Spinal cord (tissue), 10 donors: ENCODE measurements around the gene NCAPH2. TPM values are rescaled to one million over a fixed set of nuclear protein-coding genes. Genes with fewer than 3 reads are reported as not detected.
A peak's percentile ranks its signal among the peaks of the same experiment; 100 is the strongest.

Experiments used
- DNase-seq, 6 donors: peaks; one replicate each; pipeline versions ENCODE4 v3.0.0 to v3.0.0-alpha.2; 2013 to 2015; ENCODE audit warnings: low spot score in 6 of 6, low read depth in 4 of 6
- H3K27ac ChIP-seq: one replicate; pipeline ENCODE4 v1.5.1; 2013; ENCODE audit warnings: low read depth, low read length, control low read depth
- H3K27me3 ChIP-seq: one replicate; pipeline ENCODE4 v1.6.1; 2013; ENCODE audit warnings: low read length; ENCODE audit not compliant: control insufficient read depth, insufficient read depth
- H3K36me3 ChIP-seq: one replicate; pipeline ENCODE4 v1.6.1; 2013; ENCODE audit warnings: low read length; ENCODE audit not compliant: control insufficient read depth, insufficient read depth
- H3K4me1 ChIP-seq: one replicate; pipeline ENCODE4 v1.6.1; 2013; ENCODE audit warnings: low read length; ENCODE audit not compliant: control insufficient read depth, insufficient read depth
- H3K4me3 ChIP-seq: one replicate; pipeline ENCODE4 v1.5.1; 2013; ENCODE audit warnings: low read depth, low read length, control low read depth
- H3K9me3 ChIP-seq: one replicate; pipeline ENCODE4 v1.6.1; 2013; ENCODE audit warnings: low read length; ENCODE audit not compliant: control insufficient read depth, insufficient read depth
- WGBS: methylation state at CpG from one replicate; pipeline ENCODE4 v1.1.5; 2013; ENCODE audit warnings: missing lambda C conversion rate; ENCODE audit not compliant: insufficient coverage; 5-methylcytosine and 5-hydroxymethylcytosine counted together
- polyA plus RNA-seq, 2 donors: library from polyadenylated mRNA; unstranded; fragments of 120-200 nt; gene quantifications; one replicate each; pipeline ENCODE4 v1.2.1, GENCODE V29; 2013; ENCODE audit not compliant: insufficient read length in 2 of 2
- total RNA-seq, 2 donors: library from RNA; depleted of rRNA in 1 of 2; stranded (reverse); fragments of 120-200 nt in 1 of 2; fragments of >200 nt in 1 of 2; gene quantifications; one replicate each; pipeline versions ENCODE4 v1.2.3 to v1.2.4, GENCODE V29; 2013 to 2014
- donor health status: healthy.

The NCAPH2 gene
- total and polyA plus RNA-seq, 4 donors = 32.8 to 86.9 (median 67.9) TPM

DNA sequence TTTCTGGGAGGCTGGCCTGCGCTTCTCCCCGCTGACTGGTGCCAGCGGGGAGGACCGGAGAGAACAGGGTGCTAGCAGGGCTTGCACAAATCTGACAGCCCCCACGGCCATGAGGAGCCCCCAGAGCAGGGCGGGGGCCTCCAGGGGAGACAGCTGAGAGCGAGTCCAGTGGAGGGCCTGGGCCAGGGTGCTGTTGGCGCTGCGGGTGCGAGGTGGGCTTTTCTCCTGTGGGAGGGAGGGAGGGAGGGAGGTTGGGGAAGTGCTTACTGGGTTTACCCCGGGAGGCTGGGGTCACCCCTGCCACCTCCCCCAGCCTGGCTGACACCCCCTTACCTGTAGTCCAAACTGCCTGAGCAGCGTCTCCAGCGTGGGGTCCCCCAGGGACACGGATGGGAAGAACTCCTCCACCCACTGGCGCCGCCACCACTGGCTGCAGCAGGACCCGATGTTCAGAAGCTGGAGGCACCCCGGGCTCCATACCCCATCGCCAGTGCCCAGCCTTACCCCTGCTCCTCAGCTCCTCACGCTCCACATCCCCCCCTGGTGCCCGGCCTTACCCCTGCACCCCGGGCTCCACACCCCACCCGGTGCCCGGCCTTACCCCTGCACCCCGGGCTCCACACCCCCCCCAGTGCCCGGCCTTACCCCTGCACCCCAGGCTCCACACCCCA, 4.4 kb upstream of the NCAPH2 start:
- DNase-seq = no peak
- 97% methylated on average over 14 of the region's 26 CpGs for WGBS
- H3K27me3 ChIP-seq = no peaks in the 10 kb centered on the region

GRCh38 chr22:50504369-50505211, 3.4 kb upstream of the NCAPH2 start:
- Histone ChIP-seq H3K36me3 (peaks cover 51% of the 10 kb centered on the region), H3K4me1 (peaks cover 26% of the 10 kb centered on the region), H3K9me3 (no peaks in the 10 kb centered on the region), H3K4me3 (no peak overlapping the region), H3K27me3 (no peaks in the 10 kb centered on the region), H3K27ac (no peak overlapping the region)
- no peak for DNase-seq
- 93% methylated on average over 30 of the region's 44 CpGs for WGBS

More for the DNA sequence above, 4.4 kb upstream of the NCAPH2 start:
- Histone ChIP-seq H3K36me3 (peaks cover 51% of the 10 kb centered on the region), H3K9me3 (no peaks in the 10 kb centered on the region), H3K27ac (no peak overlapping the region), H3K4me3 (no peak overlapping the region), H3K4me1 (peaks cover 26% of the 10 kb centered on the region)

GRCh38 chr22:50505276-50505775, 2.7 kb upstream of the NCAPH2 start:
- H3K36me3 ChIP-seq = peaks cover 51% of the 10 kb centered on the region
- no peaks in the 10 kb centered on the region for H3K9me3 ChIP-seq
- no peaks in the 10 kb centered on the region for H3K27me3 ChIP-seq
- 95% methylated on average over 14 of the region's 14 CpGs for WGBS
- no peak for DNase-seq
- no peak overlapping the region for H3K27ac ChIP-seq
- H3K4me3 ChIP-seq = no peak overlapping the region
- peaks cover 26% of the 10 kb centered on the region for H3K4me1 ChIP-seq

DNA sequence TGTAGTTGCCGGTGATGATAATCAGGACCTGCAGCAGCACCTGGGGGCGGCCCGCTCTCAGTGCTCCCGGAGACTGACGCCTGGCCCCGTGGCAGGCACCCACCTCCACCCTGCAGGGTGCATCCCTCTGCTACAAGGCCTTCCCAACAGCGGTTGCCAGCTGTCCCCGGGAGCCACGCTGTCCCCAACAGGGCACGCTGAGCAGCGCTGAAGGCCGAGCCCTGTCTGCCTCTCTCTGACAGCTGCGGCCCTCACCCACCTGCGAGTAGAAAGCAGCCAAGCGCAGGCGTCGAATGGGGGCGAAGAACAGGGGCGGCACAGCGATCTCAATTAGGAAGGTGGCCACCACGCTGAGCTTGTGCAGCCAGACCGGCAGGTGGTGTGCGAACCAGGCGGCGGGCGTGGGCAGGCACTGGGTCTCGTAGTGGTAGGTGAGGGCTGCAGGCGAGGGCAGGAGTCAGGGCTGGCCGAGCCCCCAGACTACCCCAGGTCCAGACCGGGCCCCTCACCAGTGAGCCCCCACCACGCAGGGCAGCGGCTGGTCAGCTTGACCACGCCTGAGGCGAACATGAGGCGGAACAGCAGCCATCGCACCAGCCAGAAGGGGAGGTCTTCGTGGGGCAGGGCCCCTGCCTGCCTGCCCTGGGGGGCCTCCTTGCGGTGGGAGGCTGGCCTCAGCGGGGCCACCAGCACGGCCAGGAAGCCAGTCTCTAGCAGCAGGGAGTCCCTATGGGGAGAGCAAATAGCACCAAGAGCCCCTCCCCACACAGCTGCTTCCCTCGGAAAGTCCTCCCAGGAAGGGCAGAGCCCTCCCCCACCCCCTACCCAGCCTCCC, 2.0 kb upstream of the NCAPH2 start:
- H3K36me3 ChIP-seq = peaks cover 54% of the 10 kb centered on the region
- WGBS = 91% methylated on average over 40 of the region's 41 CpGs
- H3K4me3 ChIP-seq = no peak overlapping the region
- no peak for DNase-seq
- no peak overlapping the region for H3K27ac ChIP-seq
- no peaks in the 10 kb centered on the region for H3K9me3 ChIP-seq
- H3K27me3 ChIP-seq = no peaks in the 10 kb centered on the region
- peaks cover 26% of the 10 kb centered on the region for H3K4me1 ChIP-seq

GRCh38 chr22:50506611-50507420, 1.2 kb upstream of the NCAPH2 start:
- H3K4me1 ChIP-seq = peaks cover 26% of the 10 kb centered on the region
- 35% methylated on average over 20 of the region's 21 CpGs for WGBS
- peak overlapping the region; percentile 76 for H3K27ac ChIP-seq
- peaks cover 59% of the 10 kb centered on the region for H3K36me3 ChIP-seq
- peak overlapping the region; percentile 92 for H3K4me3 ChIP-seq
- DNase-seq = peak in 1 of 6 donors; percentile 30
- H3K9me3 ChIP-seq = no peaks in the 10 kb centered on the region
- H3K27me3 ChIP-seq = no peaks in the 10 kb centered on the region

DNA sequence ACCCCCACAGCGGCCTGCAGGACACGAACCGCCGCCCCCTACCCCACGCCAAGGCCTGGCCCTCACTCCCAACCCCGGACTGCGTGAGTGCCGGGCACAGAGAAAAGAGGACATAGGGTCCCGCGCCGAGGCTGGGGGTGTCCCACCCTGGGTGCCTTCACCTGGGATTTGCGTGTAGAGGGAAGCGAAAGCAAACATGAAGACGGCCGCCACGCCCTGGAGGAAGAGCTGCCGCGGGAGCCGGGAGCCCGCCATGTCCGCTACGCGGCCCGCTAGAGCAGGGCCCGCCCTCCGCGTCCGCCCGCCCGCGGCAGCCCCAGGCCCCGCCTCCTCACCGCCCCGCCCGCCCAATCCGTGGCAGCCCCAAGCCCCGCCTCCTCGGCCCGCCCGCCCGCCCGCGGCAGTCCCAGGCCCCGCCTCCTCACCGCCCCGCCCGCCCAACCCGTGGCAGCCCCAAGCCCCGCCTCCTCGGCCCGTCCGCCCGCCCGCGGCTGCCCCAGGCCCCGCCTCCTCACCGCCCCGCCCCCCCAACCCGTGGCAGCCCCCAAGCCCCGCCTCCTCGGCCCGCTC, 518 bp upstream of the NCAPH2 start, which contains the start of gene LMF2:
Gene LMF2, minus strand, starts transcription at position 282 of the 570 bp plus-strand sequence. Its CDS starts 27 bp downstream, at position 255.
- Histone ChIP-seq H3K27me3 (no peaks in the 10 kb centered on the region), H3K27ac (peak within 1 kb of the TSS; percentile 87), H3K36me3 (peaks cover 58% of the 10 kb centered on the region), H3K4me1 (peaks cover 22% of the 10 kb centered on the region), H3K4me3 (peak within 1 kb of the TSS; percentile 92), H3K9me3 (no peaks in the 10 kb centered on the region)
- no peak for DNase-seq
- WGBS = 0% methylated on average over 36 of the region's 62 CpGs

DNA sequence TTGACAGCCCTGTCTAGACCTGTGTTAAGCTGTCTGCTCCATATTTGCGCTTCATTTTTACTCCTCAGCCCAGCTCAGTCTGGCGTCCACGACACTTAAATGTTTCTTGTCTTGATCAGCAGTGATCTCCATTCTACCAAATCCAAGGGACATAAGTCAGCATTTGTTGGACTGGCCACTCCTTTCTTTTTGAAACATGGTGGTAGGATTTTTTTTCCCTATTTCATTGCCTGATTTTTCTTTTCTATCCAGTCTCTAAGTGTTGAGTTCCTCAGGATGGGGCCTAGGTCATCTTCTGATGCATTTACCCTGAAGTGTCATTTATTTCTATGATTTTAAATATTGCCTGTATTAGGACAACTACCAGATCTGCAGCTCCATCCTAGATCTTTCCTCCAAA, 873 bp downstream of the NCAPH2 start:
- WGBS = 10% methylated on average over 3 of the region's 3 CpGs
- peak overlapping the region; percentile 87 for H3K27ac ChIP-seq

GRCh38 chr22:50513175-50513574, 5.2 kb downstream of the NCAPH2 start:
- no peak for DNase-seq
- 98% methylated on average over 15 of the region's 15 CpGs for WGBS
- Histone ChIP-seq H3K36me3 (peaks cover 55% of the 10 kb centered on the region), H3K9me3 (no peaks in the 10 kb centered on the region), H3K27me3 (no peaks in the 10 kb centered on the region), H3K4me3 (no peak overlapping the region), H3K27ac (no peak overlapping the region), H3K4me1 (no peaks in the 10 kb centered on the region)

More for the DNA sequence above, 873 bp downstream of the NCAPH2 start:
- H3K27me3 ChIP-seq = no peaks in the 10 kb centered on the region
- H3K4me1 ChIP-seq = peaks cover 16% of the 10 kb centered on the region
- no peaks in the 10 kb centered on the region for H3K9me3 ChIP-seq
- H3K36me3 ChIP-seq = peaks cover 50% of the 10 kb centered on the region
- DNase-seq = no peak
- peak overlapping the region; percentile 73 for H3K4me3 ChIP-seq
